ENCODE results near the gene ZNF133.

ZNF133 gene

GRCh38 chr20:18364768-18365167 lies 76.4 kb downstream of the ZNF133 start:
- no peak for DNase-seq

Data from NCI-H1436 (cell line).